GM13977 (cell line): ENCODE measurements around the gene OR4K14.

ENCODE experiments used
- DNase-seq: peaks from one replicate; pipeline ENCODE4 v3.0.0; 2012; ENCODE audit warnings: low spot score
- CTCF ChIP-seq: IDR thresholded peaks from 2 replicates; pipeline ENCODE4 v1.5.1; 2012; ENCODE audit warnings: mild to moderate bottlenecking, control low read depth; ENCODE audit not compliant: insufficient read depth; ENCODE audit errors: extremely low read depth, missing control alignments
- in situ Hi-C: fragments of 300-500 bp; cut with MboI; formaldehyde crosslinking; loops from one replicate; pipeline ENCODE4 v1.12.0; 2022; ENCODE audit warnings: low sequenced_read_pairs, low pct_unique_long_range_greater_than_20kb, mixed read lengths, inconsistent platforms; ENCODE audit not compliant: unreplicated experiment

OR4K14 gene

GRCh38 chr14:20019257-20019865, at the start of gene OR4K14:
Gene OR4K14 (minus strand): TSS chr14:20019307. CDS start chr14:20015193, 4,114 bp downstream.
- no peak for DNase-seq
- TF ChIP-seq CTCF = no peak
- in situ Hi-C loops = no loop called here

- no peak for TF ChIP-seq CTCF
- DNase-seq = no peak
- in situ Hi-C loops = no loop called here
Observed at GRCh38 chr14:20059745-20060144, 40.6 kb upstream of the OR4K14 start, which contains the start of gene OR4L1. Gene OR4L1 (plus strand): TSS chr14:20060045. CDS start chr14:20060045, 0 bp downstream.

- in situ Hi-C loops = no loop called here
- no peak for TF ChIP-seq CTCF
- DNase-seq = no peak
Observed at GRCh38 chr14:20048202-20048601, 29.1 kb upstream of the OR4K14 start.

- in situ Hi-C loops = no loop called here
- TF ChIP-seq CTCF = no peak
- DNase-seq = no peak
Observed at GRCh38 chr14:20044243-20044642, 25.1 kb upstream of the OR4K14 start.

- in situ Hi-C loops = no loop called here
- DNase-seq = no peak
- no peak for TF ChIP-seq CTCF
Observed at GRCh38 chr14:20035938-20036337, 16.8 kb upstream of the OR4K14 start, which contains the start of gene OR4K13. Gene OR4K13 (minus strand): TSS chr14:20036038. CDS start chr14:20034758, 1,280 bp downstream.

GRCh38 chr14:20035449-20035848, 16.3 kb upstream of the OR4K14 start:
- TF ChIP-seq CTCF = no peak
- in situ Hi-C loops = no loop called here
- no peak for DNase-seq
